HG03439 (cell line): ENCODE results near the gene PLEKHG3.

ENCODE experiments used
- ATAC-seq: cut with Tn5 transposase; IDR thresholded peaks from one replicate; pipeline ENCODE4 v1.9.1; 2021; ENCODE audit warnings: mild to moderate bottlenecking, moderate library complexity; ENCODE audit not compliant: unreplicated experiment

Gene PLEKHG3

GRCh38 chr14:64762044-64763034, 58.1 kb downstream of the PLEKHG3 start:
- no peak for ATAC-seq

DNA sequence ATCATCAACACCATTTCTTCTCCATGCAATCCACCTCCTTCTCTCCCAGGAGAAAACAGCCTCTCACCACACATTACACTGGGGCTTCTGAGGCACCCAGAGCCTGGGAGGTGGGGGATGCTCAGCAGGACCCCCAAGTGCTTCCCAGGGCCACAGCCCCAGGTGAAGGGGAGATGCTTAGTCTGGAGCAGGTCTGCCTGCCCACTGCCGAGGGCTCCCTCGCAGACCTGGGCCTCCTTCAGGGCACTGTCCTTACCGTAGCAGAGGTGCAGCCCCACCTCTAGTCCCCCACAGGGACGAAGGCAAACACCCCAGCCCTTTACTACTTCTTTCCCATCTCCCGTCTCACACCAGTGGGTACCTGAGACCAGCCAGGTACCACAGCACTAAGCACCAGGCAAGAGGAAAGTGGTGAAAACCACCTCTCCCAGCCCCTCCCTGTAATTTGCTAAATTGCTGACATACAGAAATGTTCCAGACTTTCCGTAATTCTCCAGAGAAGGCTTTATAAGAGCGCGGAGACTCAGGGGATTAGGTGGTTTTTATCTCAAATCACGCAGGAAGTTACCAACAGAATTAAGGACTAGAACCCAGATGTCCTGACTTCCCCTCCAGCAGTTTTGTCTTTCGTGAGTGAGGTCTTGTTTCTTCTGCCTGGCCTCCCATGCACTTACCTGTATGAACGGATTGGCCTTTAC, 59.0 kb downstream of the PLEKHG3 start:
- no peak for ATAC-seq

DNA sequence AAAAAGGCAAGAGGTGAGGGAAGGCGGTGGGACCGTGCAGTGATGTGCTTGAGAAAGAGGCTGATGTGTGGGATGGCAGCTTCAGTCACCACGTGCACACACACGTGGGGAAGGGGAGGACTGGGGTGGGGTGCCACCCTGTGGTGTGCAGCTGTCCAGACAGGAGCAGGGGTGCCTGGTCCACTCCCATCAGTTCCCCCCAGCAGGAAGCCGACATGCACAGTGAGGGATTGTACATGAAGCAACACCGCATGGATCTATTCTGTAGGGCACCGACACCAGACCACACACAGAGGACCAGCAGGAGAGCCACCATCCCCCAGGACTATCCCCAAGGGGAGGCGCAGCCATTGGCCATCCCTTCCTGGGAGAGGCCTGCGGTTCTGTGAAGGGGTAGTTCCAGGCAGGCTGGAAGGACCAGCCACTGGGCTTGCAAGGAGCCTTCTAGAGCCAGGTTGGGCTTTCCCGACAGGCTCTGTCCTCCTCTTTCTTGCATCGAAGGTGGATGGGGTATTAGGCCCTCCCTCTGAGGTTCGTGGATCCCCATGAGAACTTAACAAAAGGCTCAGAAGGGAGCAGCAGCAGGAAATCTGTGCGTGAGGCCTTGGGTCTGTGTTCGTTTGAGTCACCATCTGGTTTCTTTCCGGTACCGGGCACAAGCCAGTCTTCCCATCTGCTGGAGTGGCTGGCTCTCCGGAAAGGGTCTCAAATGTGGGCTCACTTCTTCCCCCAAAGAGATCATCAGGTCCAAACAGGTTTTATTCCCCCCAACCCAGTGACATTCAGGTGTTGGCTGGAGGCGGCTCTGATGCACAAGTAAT, 59.8 kb downstream of the PLEKHG3 start:
- no peak for ATAC-seq

DNA sequence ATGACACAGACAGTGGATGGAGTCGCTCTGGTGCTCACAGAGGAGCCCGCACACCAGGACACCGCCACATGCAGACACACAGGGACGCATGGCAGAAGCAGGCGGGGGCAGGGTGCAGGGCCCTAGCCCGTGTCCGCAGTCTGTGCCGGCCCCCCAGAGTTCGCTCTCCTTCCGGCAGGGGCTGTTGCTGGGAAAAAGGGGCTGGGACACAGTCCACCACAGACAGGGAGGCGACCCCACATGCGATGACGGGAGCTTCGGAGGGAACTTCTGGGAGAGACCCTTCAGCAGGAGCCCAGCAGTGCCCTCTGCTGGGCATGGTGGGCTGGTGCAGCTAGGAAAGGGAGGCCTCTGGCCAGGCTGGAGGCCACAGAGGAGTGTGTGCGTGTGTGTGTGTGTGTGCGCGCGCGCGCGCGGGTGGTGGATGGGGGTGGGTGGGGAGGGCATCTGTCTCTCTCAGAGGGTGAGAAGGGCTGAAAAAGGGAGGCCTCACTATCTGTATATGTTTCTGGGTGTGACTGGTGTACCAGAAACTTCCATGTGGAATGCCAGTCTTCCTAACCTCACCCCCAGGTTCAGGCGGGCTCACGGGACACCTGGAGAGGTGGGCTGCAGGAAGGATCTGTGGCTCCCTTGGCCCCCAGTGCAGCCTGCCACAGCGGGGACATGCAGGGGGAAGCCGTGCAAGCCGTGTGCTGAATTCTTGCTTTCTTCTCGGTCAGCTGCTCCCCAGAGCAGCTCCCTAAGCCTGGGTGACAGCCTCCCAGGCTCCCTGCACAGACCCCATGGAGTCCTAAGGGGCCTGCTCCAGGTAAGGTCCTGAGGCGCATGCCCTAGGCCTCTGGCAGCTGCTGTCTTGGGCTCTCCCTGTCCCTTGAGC, 60.7 kb downstream of the PLEKHG3 start:
- ATAC-seq: no peak

GRCh38 chr14:64765740-64766302, 61.6 kb downstream of the PLEKHG3 start:
- ATAC-seq: no peak

GRCh38 chr14:64766430-64767151, 62.4 kb downstream of the PLEKHG3 start:
- ATAC-seq: no peak

GRCh38 chr14:64767215-64767964, 63.2 kb downstream of the PLEKHG3 start:
- no peak for ATAC-seq

GRCh38 chr14:64768401-64769095, 64.3 kb downstream of the PLEKHG3 start:
- ATAC-seq: no peak

DNA sequence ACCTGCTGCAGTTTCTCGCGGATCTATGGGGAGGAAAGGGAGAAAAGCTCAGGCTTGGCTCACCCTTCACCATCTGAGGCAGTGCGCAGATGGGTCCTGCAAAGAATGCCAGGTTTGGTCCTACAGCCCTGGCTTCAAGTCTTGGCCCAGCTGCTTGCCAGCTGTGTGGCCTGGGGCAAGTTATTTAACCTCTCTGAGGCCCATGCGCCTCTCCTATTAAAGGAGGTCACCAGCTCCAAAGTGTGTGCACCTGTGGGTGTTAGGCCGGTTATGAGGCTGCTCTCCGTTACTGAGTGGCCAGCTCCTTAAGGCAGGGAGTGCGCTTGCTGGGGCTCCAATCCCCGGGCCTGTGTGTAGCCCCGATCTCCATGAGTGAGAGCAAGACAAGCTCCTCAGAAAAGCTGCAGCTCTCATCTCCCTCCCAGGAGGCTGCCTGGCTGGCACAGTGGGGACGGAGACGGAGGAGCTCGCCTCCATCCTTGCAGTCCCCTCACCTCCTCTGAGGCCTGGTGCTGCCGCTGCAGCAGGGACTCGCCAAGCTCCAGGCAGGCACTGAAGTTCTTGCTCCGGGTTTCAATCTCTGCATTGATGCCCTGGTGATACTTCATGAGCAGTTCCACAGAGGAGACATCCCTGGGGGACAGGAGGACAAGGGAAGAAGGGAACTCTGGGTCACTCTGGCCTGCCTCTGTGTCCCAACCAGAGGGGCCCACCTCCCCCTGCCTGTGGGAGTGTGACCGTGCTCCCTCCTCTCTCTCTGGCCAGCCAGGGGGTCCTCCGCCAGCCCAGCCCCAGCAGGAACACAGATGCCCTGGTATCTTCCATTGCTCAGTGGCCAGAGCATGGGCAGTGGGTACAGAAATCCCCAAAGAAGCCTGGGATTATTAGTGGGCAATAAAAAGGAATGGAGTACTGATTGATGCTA, 65.1 kb downstream of the PLEKHG3 start:
- ATAC-seq: no peak

DNA sequence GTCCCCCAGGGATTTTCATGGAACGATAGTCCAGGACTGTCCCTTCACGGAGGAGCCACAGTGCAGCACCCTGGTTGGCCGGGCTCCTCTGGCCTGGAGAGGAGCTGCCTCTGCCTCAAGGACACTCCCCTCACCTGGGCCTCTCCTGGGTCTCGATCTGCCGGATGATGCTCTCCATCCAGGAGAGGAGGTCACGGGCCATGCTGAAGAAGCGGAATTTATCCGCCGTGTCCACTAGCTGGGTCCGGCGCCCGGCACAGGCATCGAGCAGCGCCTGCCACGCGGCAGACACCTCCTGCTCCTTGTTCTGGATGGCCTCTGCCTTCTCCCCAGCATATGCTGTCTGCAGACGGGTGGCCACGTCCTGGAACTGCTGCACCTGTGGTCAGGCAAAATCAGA, 66.5 kb downstream of the PLEKHG3 start:
- no peak for ATAC-seq

DNA sequence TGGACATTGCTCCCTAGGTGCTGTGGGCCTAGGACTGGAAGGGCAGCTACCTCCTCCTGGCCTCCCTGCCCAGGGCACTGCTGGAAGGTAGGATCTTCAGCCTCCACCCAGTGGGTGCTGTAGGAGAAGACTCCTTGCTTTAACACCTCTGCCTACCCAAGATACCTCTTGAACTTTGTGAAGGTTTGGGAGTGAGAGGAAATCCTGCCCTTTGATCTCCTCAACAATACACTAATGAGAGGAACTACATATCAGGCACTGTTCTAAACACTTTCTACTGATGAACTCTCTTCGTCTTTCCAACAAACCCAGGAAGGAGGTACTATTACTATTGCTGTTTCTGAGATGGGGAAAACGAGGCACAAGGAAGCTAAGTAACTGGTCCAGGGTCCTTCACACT, 66.9 kb downstream of the PLEKHG3 start:
- no peak for ATAC-seq

DNA sequence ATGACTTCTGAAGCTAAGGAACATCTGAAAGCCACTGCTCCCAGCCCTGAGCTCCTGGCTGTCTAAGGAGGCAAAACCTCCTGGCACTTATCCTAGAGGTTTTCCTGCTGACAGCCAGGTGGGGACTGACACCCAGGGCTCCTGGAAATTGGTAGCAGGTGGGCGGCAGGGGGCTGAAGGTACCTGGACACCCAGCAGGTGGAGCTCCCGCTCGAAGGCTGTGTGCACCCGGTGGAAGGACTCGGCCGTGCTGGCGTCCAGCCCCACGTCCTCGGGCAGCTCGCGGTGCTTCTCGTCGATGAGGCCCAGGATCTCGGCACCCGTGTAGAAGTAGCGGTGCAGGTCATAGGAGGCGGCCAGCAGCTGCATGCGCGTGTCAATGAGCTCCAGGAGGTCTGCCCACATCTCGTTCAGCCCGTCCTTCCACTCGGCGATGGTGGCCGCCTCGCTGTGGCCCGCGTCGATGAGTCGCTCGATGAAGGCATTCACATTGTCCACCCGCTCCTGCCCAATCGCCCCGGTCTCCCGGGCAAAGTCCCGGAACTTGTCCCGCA, 68.2 kb downstream of the PLEKHG3 start:
- ATAC-seq: no peak

DNA sequence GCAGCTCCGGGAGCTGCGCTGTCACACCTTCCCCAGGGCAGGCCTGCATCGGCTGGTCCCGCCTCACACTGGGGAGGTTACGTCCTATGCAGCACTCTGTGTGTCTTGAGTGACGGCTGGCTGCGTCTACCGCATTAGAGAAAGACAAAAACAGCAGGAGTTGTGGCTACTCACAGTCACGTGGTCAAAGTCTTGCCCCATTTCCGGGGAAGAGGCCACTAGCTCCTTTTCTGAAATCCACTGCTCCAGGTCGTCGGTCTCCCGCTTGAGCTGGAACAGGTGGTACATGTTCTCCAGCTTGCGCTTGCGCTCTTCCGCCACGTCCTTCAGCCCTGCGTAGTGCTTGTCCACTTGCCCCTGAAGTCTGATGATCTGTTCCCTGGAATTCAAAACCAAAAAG, 68.8 kb downstream of the PLEKHG3 start:
- no peak for ATAC-seq

DNA sequence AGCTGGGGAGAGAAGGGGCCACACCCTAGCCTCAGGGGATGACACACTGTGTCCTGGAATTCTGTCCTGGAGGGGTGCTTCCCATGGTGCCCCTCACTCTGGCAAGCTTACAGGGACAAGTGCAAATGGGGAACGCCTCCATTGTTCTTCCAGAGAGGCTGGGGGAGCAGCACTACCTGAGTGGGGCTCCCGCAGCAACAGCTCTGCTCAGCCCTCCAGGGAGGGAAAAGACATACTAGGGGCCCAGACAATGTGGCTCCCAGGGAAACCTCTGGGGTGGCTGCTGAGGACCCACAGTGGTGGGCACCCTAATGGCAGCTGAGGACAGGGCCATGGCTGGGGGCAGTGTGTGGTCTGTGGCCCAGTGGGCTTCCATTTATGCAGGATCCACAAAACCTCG, 69.4 kb downstream of the PLEKHG3 start:
- ATAC-seq: no peak

DNA sequence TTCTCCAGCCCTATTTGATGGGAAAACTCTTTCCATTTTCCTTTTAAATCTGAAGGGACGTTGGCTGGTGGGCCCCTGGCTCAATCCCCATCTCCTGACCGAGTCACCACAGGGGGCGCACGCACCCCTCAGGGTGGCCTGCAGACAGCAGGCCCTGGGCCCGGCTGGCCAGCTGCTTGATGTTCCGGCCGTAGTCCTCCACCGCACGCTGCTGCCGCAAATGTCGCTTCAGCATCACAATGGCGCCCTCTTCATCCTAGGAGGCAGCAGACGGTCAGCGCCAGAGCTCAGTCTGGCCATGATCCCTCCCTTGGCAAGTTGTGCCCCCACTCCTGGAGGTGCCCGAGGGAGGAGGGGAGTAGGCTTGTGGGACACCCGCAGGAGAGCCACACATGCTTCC, 70.0 kb downstream of the PLEKHG3 start:
- no peak for ATAC-seq

DNA sequence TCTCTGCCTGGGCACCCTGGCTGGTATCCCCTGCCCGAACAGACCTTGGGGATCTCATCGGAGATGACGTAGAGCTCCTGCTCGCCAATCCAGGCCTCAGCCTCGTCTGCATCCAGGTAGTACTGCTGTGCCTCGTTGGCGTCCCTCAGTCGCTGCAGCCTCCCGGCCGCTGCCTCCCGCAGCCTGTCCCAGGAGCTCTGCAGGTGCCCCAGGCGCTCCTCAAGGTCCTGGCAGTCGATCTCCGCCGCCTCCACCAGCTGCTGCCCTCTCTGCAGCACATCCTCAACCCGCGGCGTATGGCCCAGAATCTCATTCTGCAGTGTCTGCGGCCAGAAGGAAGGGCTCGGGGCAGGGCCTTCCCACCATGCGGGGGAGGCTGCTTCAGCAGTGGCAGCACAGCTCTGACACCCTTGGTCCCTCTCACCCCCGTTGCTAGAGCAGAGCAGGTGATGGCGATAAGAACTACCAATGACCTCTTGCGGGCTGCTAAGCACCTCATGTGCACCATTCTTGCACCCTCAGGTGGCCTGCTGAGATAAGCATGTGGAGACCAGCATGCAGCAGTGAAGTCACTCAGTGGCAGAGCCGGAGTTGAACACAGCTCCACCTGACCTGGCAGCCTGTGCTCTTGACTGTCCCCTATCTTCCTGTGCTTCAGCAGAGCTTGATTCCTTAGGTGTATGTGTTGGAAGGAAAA, 71.0 kb downstream of the PLEKHG3 start:
- ATAC-seq: no peak
